HG02870 (cell line): ENCODE measurements around the gene ZNF30.
A peak's percentile ranks its signal among the peaks of the same experiment; 100 is the strongest.
"Not testable (repeated sequence)": the region's sequence is repeated elsewhere in the genome, so short reads cannot be mapped to it uniquely, and the experiment has no call there.

Experiments
- ATAC-seq: cut with Tn5 transposase; IDR thresholded peaks from one replicate; pipeline ENCODE4 v1.9.1; 2021; ENCODE audit warnings: mild to moderate bottlenecking, moderate library complexity; ENCODE audit not compliant: unreplicated experiment

The ZNF30 gene

GRCh38 chr19:34926685-34927375 lies at the start of gene ZNF30:
Gene ZNF30 (plus strand): TSS chr19:34926903. CDS start chr19:34929948, 3,045 bp downstream.
- peak; percentile 91 for ATAC-seq

- no peak for ATAC-seq
These were observed 47.1 kb upstream of the ZNF30 start for GRCh38 chr19:34879563-34879962.

GRCh38 chr19:34880034-34880433 lies 46.7 kb upstream of the ZNF30 start:
- ATAC-seq, result no peak

GRCh38 chr19:34881982-34882381 lies 44.7 kb upstream of the ZNF30 start:
- ATAC-seq, result no peak

- no peak for ATAC-seq
These were observed 38.6 kb upstream of the ZNF30 start for GRCh38 chr19:34888091-34888490.

- ATAC-seq, result no peak
These were observed 26.5 kb upstream of the ZNF30 start for GRCh38 chr19:34900245-34900644.

- ATAC-seq, result no peak
These were observed 21.8 kb upstream of the ZNF30 start for GRCh38 chr19:34904664-34905527.

GRCh38 chr19:34910770-34911169 lies 15.9 kb upstream of the ZNF30 start:
- ATAC-seq, result no peak

- not testable (repeated sequence) for ATAC-seq
These were observed 9.6 kb upstream of the ZNF30 start for GRCh38 chr19:34917144-34917543.

- ATAC-seq, result no peak
These were observed 8.5 kb upstream of the ZNF30 start for GRCh38 chr19:34918190-34918589.

- not testable (repeated sequence) for ATAC-seq
These were observed 6.5 kb upstream of the ZNF30 start for GRCh38 chr19:34920090-34920786.

- no peak for ATAC-seq
These were observed 1.3 kb upstream of the ZNF30 start for GRCh38 chr19:34925278-34925855.

GRCh38 chr19:34926361-34926684 lies 380 bp upstream of the ZNF30 start:
- no peak for ATAC-seq

- ATAC-seq, result no peak
These were observed 5.8 kb downstream of the ZNF30 start for GRCh38 chr19:34932494-34932893.

- no peak for ATAC-seq
These were observed 9.5 kb downstream of the ZNF30 start for GRCh38 chr19:34936184-34936583.

- ATAC-seq, result no peak
These were observed 12.2 kb downstream of the ZNF30 start for GRCh38 chr19:34938886-34939285.

- no peak for ATAC-seq
These were observed 17.3 kb downstream of the ZNF30 start for GRCh38 chr19:34943861-34944573.

GRCh38 chr19:34953092-34953491 lies 26.4 kb downstream of the ZNF30 start:
- ATAC-seq, result no peak

GRCh38 chr19:34957830-34958751 lies 31.4 kb downstream of the ZNF30 start:
- ATAC-seq, result no peak

GRCh38 chr19:34959021-34959420 lies 32.3 kb downstream of the ZNF30 start:
- ATAC-seq, result no peak
